ENCODE results near the gene ABHD5. TPM values are rescaled to one million over a fixed set of nuclear protein-coding genes. Genes with fewer than 3 reads are reported as not detected.

ABHD5 gene
- total and polyA plus RNA-seq, 10 of the 15 experiments (the other 5 are each of a cell fraction or from before 2014, with no cell fraction given): 5.5 to 24.4 (median 9.5) TPM

GRCh38 chr3:43758592-43759225, 68.0 kb downstream of the ABHD5 start (continued):
- TF ChIP-seq NFXL1 (IDR thresholded peaks at IDR 0.05; ENCODE audit: borderline replicate concordance) (no peak), NFYA (IDR thresholded peaks at IDR 0.05; ENCODE audit: borderline replicate concordance, low read depth, low read length) (no peak), MLLT1 (IDR thresholded peaks at IDR 0.05) (no peak), CHD1 (IDR thresholded peaks at IDR 0.05; ENCODE audit: low read depth, low read length) (no peak), HCFC1 (IDR thresholded peaks at IDR 0.05; ENCODE audit: low read length) (no peak), HSF1 (IDR thresholded peaks at IDR 0.05; ENCODE audit: low read depth, low read length) (no peak), ZBTB11 (CRISPR knock-in tag; IDR thresholded peaks at IDR 0.05) (no peak), KDM1A (IDR thresholded peaks at IDR 0.05; ENCODE audit: borderline replicate concordance) (no peak), KLF5 (IDR thresholded peaks at IDR 0.05; ENCODE audit: partially characterized antibody) (no peak)

All from GM12878 (cell line).